Measurements from ENCODE around the gene TOMM5. TPM values are rescaled to one million over a fixed set of nuclear protein-coding genes. Genes with fewer than 3 reads are reported as not detected.
"Not testable (repeated sequence)": the region's sequence is repeated elsewhere in the genome, so short reads cannot be mapped to it uniquely, and the experiment has no call there.

The TOMM5 gene
- total RNA-seq, 3 donors from 2014 or later: 71.9 to 105 (median 72.0) TPM

GRCh38 chr9:37602817-37603216 is 10.4 kb upstream of the TOMM5 start:
- DNase-seq (ENCODE audit: low spot score in 2 of 2): peak; percentile 83 to 90
- Histone ChIP-seq H3K9me3 (no peaks in the 10 kb centered on the region), H3K4me3 (peak overlapping the region in 1 of 3 donors; percentile 17), H3K4me1 (peaks cover 0 to 6% of the 10 kb centered on the region in 2 donors), H3K27me3 (no peaks in the 10 kb centered on the region), H3K36me3 (no peaks in the 10 kb centered on the region), H3K27ac (peak overlapping the region; percentile 56 to 59)
- TF ChIP-seq POLR2A (IDR thresholded peaks at IDR 0.05) (no peak), POLR2AphosphoS5 (IDR thresholded peaks at IDR 0.05) (peak in 2 of 3 donors; percentile 24 to 27), CTCF (IDR thresholded peaks at IDR 0.05) (no peak)
- intact Hi-C loops (cut with DNase I; ENCODE audit: low total_unique reads): no loop called here

GRCh38 chr9:37602061-37602460 is 9.7 kb upstream of the TOMM5 start:
- H3K36me3 ChIP-seq; H3K4me1 ChIP-seq; H3K27me3 ChIP-seq; intact Hi-C loops (cut with DNase I; ENCODE audit: low total_unique reads); H3K4me3 ChIP-seq; DNase-seq (ENCODE audit: low spot score in 2 of 2); H3K9me3 ChIP-seq: not testable (repeated sequence)
- H3K27ac ChIP-seq: peak overlapping the region in 1 of 2 donors; percentile 59

DNA sequence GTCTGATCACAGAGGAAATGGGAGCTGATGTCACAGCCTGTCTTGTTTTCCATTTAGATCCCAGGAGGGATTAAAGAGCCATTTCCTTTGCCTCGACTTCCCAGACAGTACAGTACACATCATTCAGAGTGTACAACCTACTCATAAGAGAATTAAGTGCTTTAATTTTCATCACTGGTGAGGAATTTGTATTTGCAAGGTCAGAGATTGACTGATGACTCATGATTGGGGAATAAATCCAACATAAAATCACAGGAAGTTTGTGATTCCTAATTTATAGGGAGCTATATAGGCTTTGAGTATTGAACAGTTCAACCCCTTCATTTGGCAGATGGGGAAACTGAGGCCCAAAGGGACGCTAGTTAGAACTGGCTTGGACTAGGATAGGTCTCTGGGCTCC is 4.1 kb upstream of the TOMM5 start:
- no peaks in the 10 kb centered on the region for H3K27me3 ChIP-seq
- no peaks in the 10 kb centered on the region for H3K36me3 ChIP-seq
- H3K4me3 ChIP-seq: no peak overlapping the region
- no peaks in the 10 kb centered on the region for H3K4me1 ChIP-seq
- intact Hi-C loops (cut with DNase I; ENCODE audit: low total_unique reads): loop anchor here (10.0 kb wide), 1 partner anchor 112 kb away; the partner anchor contains the start of gene POLR1E
- no peak for DNase-seq (ENCODE audit: low spot score in 2 of 2)
- H3K27ac ChIP-seq: no peak overlapping the region
- TF ChIP-seq CTCF (IDR thresholded peaks at IDR 0.05) (no peak), POLR2A (IDR thresholded peaks at IDR 0.05) (no peak), POLR2AphosphoS5 (IDR thresholded peaks at IDR 0.05) (no peak)
- H3K9me3 ChIP-seq: no peaks in the 10 kb centered on the region

DNA sequence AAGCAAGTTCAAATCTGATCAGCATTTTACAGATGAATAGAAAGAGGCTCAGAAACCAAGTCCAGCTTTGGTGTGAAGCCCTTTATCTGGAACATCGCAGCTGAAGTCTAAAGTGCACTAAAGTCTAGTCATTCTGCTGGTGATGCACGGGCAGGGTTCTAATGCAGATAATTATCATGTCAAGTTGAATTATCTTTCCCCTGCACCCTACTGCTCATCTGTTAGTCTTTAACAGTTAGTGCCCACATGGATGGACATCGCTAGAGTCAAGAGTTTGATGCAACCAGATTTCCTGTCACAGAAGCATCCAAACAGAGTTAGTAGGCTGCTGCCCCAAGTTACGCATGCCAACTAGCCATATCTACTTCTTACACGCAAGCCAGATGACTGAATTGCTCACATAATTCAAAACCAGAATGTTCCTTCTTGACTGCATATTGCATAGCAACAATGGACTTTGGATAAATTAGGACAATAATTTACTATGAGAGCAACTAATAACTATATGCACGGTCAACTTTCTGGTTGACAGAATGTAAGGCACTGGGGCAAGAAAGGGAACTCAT is 1.6 kb upstream of the TOMM5 start:
- H3K4me1 ChIP-seq: no peaks in the 10 kb centered on the region
- intact Hi-C loops (cut with DNase I; ENCODE audit: low total_unique reads): loop anchor here (10.0 kb wide), 1 partner anchor 109 kb away; the partner anchor contains the start of gene POLR1E
- TF ChIP-seq POLR2AphosphoS5 (IDR thresholded peaks at IDR 0.05): no peak
- H3K9me3 ChIP-seq: no peaks in the 10 kb centered on the region
- no peak overlapping the region for H3K27ac ChIP-seq
- no peaks in the 10 kb centered on the region for H3K27me3 ChIP-seq
- H3K4me3 ChIP-seq: peak overlapping the region in 2 of 3 donors; percentile 40 to 48
- H3K36me3 ChIP-seq: no peaks in the 10 kb centered on the region
- no peak for DNase-seq (ENCODE audit: low spot score in 2 of 2)

- no peaks in the 10 kb centered on the region for H3K36me3 ChIP-seq
- no peaks in the 10 kb centered on the region for H3K27me3 ChIP-seq
- no peak for DNase-seq (ENCODE audit: low spot score in 2 of 2)
- no peak overlapping the region for H3K27ac ChIP-seq
- H3K4me3 ChIP-seq: no peak overlapping the region
- no peaks in the 10 kb centered on the region for H3K4me1 ChIP-seq
- H3K9me3 ChIP-seq: no peaks in the 10 kb centered on the region
- intact Hi-C loops (cut with DNase I; ENCODE audit: low total_unique reads): no loop called here
- TF ChIP-seq POLR2AphosphoS5 (IDR thresholded peaks at IDR 0.05): no peak
- TF ChIP-seq CTCF (IDR thresholded peaks at IDR 0.05): no peak
- TF ChIP-seq POLR2A (IDR thresholded peaks at IDR 0.05): no peak
These were observed 4.9 kb downstream of the TOMM5 start for GRCh38 chr9:37587521-37587920.

DNA sequence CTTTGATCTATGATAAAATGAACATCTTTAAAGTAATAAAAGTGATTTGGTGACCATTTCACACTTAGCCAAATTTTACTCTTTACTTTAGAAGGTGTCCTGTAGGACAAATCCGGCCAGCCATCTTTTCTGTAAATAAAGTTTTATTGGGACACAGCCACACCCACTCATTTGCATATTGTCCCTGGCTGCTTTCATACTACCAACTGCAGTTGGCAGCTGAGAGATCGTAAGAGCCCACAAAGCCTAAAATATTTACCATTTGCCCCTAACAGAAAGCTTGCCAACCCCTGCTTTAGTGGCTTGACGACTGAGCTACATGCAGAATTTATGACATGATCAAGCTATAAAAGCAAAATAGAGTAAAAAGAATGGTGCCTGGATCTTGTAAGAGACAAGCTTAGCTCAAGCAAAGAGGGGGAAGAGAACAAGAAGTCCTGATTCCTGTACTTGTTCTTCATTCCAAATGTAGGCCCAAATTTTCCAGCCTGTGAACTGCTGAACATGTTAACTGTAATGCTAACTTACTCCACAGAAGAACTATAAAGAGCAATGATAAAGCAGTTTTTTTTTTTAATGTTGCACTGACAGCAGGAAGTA is 8.8 kb downstream of the TOMM5 start:
- Histone ChIP-seq H3K27me3 (no peaks in the 10 kb centered on the region), H3K4me1 (no peaks in the 10 kb centered on the region), H3K4me3 (no peak overlapping the region), H3K9me3 (no peaks in the 10 kb centered on the region), H3K36me3 (no peaks in the 10 kb centered on the region), H3K27ac (no peak overlapping the region)
- intact Hi-C loops (cut with DNase I; ENCODE audit: low total_unique reads): no loop called here
- no peak for TF ChIP-seq POLR2AphosphoS5 (IDR thresholded peaks at IDR 0.05)
- TF ChIP-seq POLR2A (IDR thresholded peaks at IDR 0.05): no peak
- TF ChIP-seq CTCF (IDR thresholded peaks at IDR 0.05): no peak
- DNase-seq (ENCODE audit: low spot score in 2 of 2): no peak
